Parathyroid adenoma (tissue), 2 donors: ENCODE measurements around the gene ALOXE3.

Source experiments
- H2AFZ ChIP-seq: fragments of 300-600 bp; sonication (generic); one replicate; pipeline ENCODE4 v1.7.0; 2017; ENCODE audit warnings: antibody characterized with exemption, mild to moderate bottlenecking
- H3K27ac ChIP-seq: fragments of 300-600 bp; sonication (generic); one replicate; pipeline ENCODE4 v1.7.0; 2017
- H3K27me3 ChIP-seq: fragments of 300-600 bp; sonication (generic); one replicate; pipeline ENCODE4 v1.7.0; 2017; ENCODE audit warnings: low read length; ENCODE audit not compliant: control insufficient read depth, insufficient read depth
- H3K36me3 ChIP-seq: fragments of 300-600 bp; sonication (generic); one replicate; pipeline ENCODE4 v1.7.0; 2017; ENCODE audit warnings: low read length; ENCODE audit not compliant: control insufficient read depth, insufficient read depth
- H3K4me1 ChIP-seq: fragments of 300-600 bp; sonication (generic); one replicate; pipeline ENCODE4 v1.7.0; 2017; ENCODE audit warnings: control low read depth
- H3K4me2 ChIP-seq: fragments of 300-600 bp; sonication (generic); one replicate; pipeline ENCODE4 v1.7.0; 2017; ENCODE audit warnings: low read length
- H3K4me3 ChIP-seq: fragments of 300-600 bp; sonication (generic); one replicate; pipeline ENCODE4 v1.7.0; 2017; ENCODE audit warnings: low read depth, low read length
- H3K79me2 ChIP-seq: fragments of 300-600 bp; sonication (generic); one replicate; pipeline ENCODE4 v1.7.0; 2017; ENCODE audit warnings: control low read depth
- H3K9ac ChIP-seq: fragments of 300-600 bp; sonication (generic); one replicate; pipeline ENCODE4 v1.7.0; 2017; ENCODE audit warnings: mild to moderate bottlenecking
- H3K9me3 ChIP-seq: fragments of 300-600 bp; sonication (generic); one replicate; pipeline ENCODE4 v1.7.0; 2017; ENCODE audit warnings: low read length; ENCODE audit not compliant: control insufficient read depth
- TF ChIP-seq, protein P1 (sequence below): fragments of 300-600 bp; sonication (generic); IDR thresholded peaks from one replicate; pipeline ENCODE4 v1.7.0; 2017; ENCODE audit warnings: antibody characterized with exemption, mild to moderate bottlenecking
- donor health status: primary hyperparathyroidism.

ALOXE3 gene

DNA sequence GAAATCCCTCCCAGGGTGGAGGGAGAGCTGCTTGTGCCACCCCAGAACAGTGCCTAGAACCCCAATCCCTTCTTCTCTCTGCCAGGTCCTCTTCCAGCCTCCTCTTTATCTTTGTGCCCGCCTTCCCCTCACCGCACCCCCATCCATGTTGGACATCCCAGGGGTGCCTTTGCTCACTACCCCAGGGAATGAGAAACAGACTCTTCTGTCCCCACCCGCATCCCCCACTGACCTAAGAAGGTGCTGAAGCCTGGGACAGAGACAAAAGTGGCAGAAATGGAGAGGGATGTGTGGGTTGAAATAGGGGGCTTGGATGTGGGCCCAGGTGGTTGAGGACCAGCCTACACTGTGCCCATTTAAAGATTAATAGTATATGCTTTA is 62.5 kb downstream of the ALOXE3 start:
- Histone ChIP-seq H3K27me3 (no peaks in the 10 kb centered on the region), H3K27ac (no peak overlapping the region), H2AFZ (no peak overlapping the region), H3K36me3 (no peaks in the 10 kb centered on the region), H3K4me1 (peaks cover 5% of the 10 kb centered on the region), H3K9ac (no peak overlapping the region), H3K79me2 (no peaks in the 10 kb centered on the region), H3K4me3 (no peak overlapping the region), H3K9me3 (no peaks in the 10 kb centered on the region), H3K4me2 (no peak overlapping the region)
- TF ChIP-seq, protein P1, sequence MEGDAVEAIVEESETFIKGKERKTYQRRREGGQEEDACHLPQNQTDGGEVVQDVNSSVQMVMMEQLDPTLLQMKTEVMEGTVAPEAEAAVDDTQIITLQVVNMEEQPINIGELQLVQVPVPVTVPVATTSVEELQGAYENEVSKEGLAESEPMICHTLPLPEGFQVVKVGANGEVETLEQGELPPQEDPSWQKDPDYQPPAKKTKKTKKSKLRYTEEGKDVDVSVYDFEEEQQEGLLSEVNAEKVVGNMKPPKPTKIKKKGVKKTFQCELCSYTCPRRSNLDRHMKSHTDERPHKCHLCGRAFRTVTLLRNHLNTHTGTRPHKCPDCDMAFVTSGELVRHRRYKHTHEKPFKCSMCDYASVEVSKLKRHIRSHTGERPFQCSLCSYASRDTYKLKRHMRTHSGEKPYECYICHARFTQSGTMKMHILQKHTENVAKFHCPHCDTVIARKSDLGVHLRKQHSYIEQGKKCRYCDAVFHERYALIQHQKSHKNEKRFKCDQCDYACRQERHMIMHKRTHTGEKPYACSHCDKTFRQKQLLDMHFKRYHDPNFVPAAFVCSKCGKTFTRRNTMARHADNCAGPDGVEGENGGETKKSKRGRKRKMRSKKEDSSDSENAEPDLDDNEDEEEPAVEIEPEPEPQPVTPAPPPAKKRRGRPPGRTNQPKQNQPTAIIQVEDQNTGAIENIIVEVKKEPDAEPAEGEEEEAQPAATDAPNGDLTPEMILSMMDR: no peak

GRCh38 chr17:8053600-8053999 is 64.7 kb downstream of the ALOXE3 start:
- TF ChIP-seq, protein P1: no peak
- no peak overlapping the region for H3K4me3 ChIP-seq
- no peak overlapping the region for H3K4me2 ChIP-seq
- no peak overlapping the region for H3K27ac ChIP-seq
- no peak overlapping the region for H3K9ac ChIP-seq
- peaks cover 5% of the 10 kb centered on the region for H3K4me1 ChIP-seq
- H2AFZ ChIP-seq: no peak overlapping the region
- H3K27me3 ChIP-seq: no peaks in the 10 kb centered on the region
- H3K36me3 ChIP-seq: no peaks in the 10 kb centered on the region
- no peaks in the 10 kb centered on the region for H3K79me2 ChIP-seq
- H3K9me3 ChIP-seq: no peaks in the 10 kb centered on the region

DNA sequence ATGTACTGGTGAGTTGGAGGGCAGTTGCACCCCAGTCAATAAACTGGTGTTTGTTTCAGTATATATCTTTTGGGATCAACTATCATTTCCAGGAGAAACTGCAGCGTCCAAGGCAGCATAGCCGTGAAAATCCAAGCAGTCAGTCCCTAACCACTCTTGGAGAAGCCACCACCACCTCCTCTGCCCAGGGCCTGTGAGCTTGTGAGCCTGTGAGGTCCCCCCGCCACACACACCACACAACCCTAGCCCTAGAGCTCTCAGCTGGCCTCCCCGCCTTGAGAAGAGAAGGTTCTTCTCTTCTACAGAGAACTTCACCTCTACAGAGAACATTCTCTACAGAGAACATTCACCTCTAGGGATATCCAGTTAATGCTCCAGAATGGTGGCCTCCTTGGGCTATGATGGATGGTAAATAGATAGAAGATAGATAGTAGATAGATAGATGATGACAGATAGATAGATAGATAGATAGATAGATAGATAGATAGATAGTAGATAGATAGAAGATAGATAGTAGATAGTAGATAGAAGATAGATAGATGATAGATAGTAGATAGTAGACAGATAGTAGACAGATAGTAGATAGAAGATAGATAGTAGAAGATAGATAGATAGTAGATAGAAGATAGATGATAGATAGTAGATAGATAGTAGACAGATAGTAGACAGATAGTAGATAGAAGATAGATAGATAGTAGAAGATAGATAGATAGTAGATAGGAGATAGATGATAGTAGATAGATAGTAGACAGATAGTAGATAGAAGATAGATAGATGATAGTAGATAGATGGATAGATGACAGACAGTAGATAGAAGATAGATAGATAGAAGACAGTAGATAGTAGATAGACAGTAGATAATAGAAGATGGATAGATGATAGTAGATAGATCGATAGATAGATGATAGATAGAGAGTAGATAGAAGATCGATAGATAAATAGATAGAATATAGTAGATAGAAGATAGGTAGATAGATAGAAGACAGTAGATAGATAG is 65.8 kb downstream of the ALOXE3 start:
- H3K27ac ChIP-seq: no peak overlapping the region
- H3K4me3 ChIP-seq: no peak overlapping the region
- no peaks in the 10 kb centered on the region for H3K36me3 ChIP-seq
- peaks cover 5% of the 10 kb centered on the region for H3K4me1 ChIP-seq
- H3K79me2 ChIP-seq: no peaks in the 10 kb centered on the region
- TF ChIP-seq, protein P1: no peak
- H2AFZ ChIP-seq: no peak overlapping the region
- H3K27me3 ChIP-seq: no peaks in the 10 kb centered on the region
- H3K4me2 ChIP-seq: no peak overlapping the region
- H3K9me3 ChIP-seq: no peaks in the 10 kb centered on the region
- H3K9ac ChIP-seq: no peak overlapping the region

DNA sequence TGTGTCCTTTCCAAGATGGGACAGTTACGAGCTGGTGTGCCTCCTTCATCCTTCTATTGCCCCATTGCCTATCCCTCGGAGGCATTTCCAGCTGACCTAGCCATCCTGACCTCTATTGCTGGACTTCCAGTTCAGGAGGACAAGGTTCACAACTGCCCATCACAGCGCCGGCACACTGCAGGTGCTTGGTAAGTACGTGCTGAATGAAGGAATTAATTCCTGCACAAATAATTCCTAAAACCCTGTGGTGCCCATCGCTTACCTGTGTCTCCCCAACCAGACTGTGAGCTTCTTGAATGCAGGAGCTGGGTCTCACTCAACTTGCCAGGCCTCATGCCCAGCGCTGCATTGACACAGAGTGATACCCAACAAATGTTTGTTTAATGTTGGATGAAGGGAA is 66.5 kb downstream of the ALOXE3 start:
- Histone ChIP-seq H3K9ac (no peak overlapping the region), H3K36me3 (no peaks in the 10 kb centered on the region), H3K9me3 (no peaks in the 10 kb centered on the region), H3K4me3 (no peak overlapping the region), H2AFZ (no peak overlapping the region), H3K27me3 (no peaks in the 10 kb centered on the region), H3K4me1 (peaks cover 4% of the 10 kb centered on the region), H3K4me2 (no peak overlapping the region), H3K27ac (no peak overlapping the region), H3K79me2 (no peaks in the 10 kb centered on the region)
- TF ChIP-seq, protein P1: no peak
